A549 (cell line): ENCODE data around the gene TEX36.

Experiments
- CEBPB ChIP-seq, 2 experiments: fragments of >200 bp in 1 of 2; sonication (Bioruptor Twin) in 1 of 2; formaldehyde crosslinking in 1 of 2; IDR thresholded peaks; 2 replicates each; pipeline ENCODE4 v1.6.1; 2012 to 2016
- CHD2 ChIP-seq: fragments of 150-350 bp; IDR thresholded peaks from 2 replicates; pipeline ENCODE4 v1.6.1; 2014; ENCODE audit warnings: low read length; ENCODE audit not compliant: partially characterized antibody
- NFE2L2 ChIP-seq: fragments of 150-350 bp; conservative IDR thresholded peaks from 2 replicates; pipeline ENCODE4 v1.6.1; 2014; ENCODE audit warnings: low read length
- POLR2A ChIP-seq: IDR thresholded peaks from 2 replicates; pipeline ENCODE4 v1.6.1; 2012; ENCODE audit warnings: mild to moderate bottlenecking, low read length
- POLR2AphosphoS2 ChIP-seq: conservative IDR thresholded peaks from 2 replicates; pipeline ENCODE4 v1.6.1; 2012; ENCODE audit warnings: low read length, improper control_type of control experiment, inconsistent platforms
- RAD21 ChIP-seq, 2 experiments: fragments of >200 bp in 1 of 2; sonication (Bioruptor Twin) in 1 of 2; formaldehyde crosslinking in 1 of 2; IDR thresholded peaks in 1 of 2; conservative IDR thresholded peaks in 1 of 2; 2 replicates in 1 of 2; 3 replicates in 1 of 2; pipeline ENCODE4 v1.6.1; 2012 to 2018; ENCODE audit warnings: inconsistent platforms in 1 of 2
- RFX5 ChIP-seq: fragments of 450-650 bp; IDR thresholded peaks from 2 replicates; pipeline ENCODE4 v1.7.1; 2014; ENCODE audit warnings: antibody characterized with exemption, mild to moderate bottlenecking, moderate library complexity
- SMC3 ChIP-seq: fragments of >200 bp; sonication (Bioruptor Twin); formaldehyde crosslinking; IDR thresholded peaks from 3 replicates; pipeline ENCODE4 v1.6.1; 2018; ENCODE audit warnings: inconsistent platforms
- ZNF302 ChIP-seq: fragments of 250-450 bp; sonication (Bioruptor Pico); IDR thresholded peaks from 2 replicates; pipeline ENCODE4 v1.9.0; 2021; ENCODE audit warnings: inconsistent platforms, mild to moderate bottlenecking, moderate library complexity
- ZSCAN20 ChIP-seq: fragments of 250-450 bp; sonication (Bioruptor Pico); IDR thresholded peaks from 2 replicates; pipeline ENCODE4 v1.8.0; 2022; ENCODE audit warnings: mild to moderate bottlenecking, moderate library complexity
- TF ChIP-seq, protein P1 (sequence below): fragments of >200 bp; sonication (Bioruptor Twin); formaldehyde crosslinking; IDR thresholded peaks from 3 replicates; pipeline ENCODE4 v1.5.1; 2016

DNA sequence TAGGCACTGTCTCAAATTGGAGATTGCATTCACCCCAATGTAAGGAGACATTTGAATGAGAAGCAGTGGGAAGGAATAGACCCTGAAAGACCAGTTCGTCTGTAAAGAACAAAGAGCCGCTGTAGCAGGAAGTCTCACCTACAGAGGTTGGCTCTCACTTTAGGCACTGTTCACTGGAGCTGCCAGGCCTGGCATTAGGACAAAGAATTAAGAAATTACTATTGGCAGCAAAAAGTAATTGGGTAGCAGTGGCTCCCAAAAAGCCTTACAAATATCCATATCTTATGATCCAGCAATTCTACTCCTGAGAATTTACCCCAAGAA is 10.5 kb upstream of the TEX36 start:
- TF ChIP-seq, protein P1, sequence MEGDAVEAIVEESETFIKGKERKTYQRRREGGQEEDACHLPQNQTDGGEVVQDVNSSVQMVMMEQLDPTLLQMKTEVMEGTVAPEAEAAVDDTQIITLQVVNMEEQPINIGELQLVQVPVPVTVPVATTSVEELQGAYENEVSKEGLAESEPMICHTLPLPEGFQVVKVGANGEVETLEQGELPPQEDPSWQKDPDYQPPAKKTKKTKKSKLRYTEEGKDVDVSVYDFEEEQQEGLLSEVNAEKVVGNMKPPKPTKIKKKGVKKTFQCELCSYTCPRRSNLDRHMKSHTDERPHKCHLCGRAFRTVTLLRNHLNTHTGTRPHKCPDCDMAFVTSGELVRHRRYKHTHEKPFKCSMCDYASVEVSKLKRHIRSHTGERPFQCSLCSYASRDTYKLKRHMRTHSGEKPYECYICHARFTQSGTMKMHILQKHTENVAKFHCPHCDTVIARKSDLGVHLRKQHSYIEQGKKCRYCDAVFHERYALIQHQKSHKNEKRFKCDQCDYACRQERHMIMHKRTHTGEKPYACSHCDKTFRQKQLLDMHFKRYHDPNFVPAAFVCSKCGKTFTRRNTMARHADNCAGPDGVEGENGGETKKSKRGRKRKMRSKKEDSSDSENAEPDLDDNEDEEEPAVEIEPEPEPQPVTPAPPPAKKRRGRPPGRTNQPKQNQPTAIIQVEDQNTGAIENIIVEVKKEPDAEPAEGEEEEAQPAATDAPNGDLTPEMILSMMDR, result no peak
- TF ChIP-seq POLR2AphosphoS2, result no peak
- TF ChIP-seq RFX5, result no peak
- TF ChIP-seq CEBPB (IDR thresholded peaks at IDR 0.05), result no peak
- no peak for TF ChIP-seq SMC3
- no peak for TF ChIP-seq RAD21 (conservative IDR thresholded peaks at IDR 0.05 in 1 of 2, IDR thresholded peaks at IDR 0.05 in 1 of 2)
- no peak for TF ChIP-seq ZNF302 (CRISPR knock-in tag)
- no peak for TF ChIP-seq ZSCAN20 (CRISPR knock-in tag)
- no peak for TF ChIP-seq POLR2A
- no peak for TF ChIP-seq NFE2L2
- no peak for TF ChIP-seq CHD2
